Mesothelial cell of epicardium (in vitro differentiated cells): ENCODE results near the gene MEF2A. TPM values are rescaled to one million over a fixed set of nuclear protein-coding genes. Genes with fewer than 3 reads are reported as not detected.

Experiments used
- DNase-seq, 2 experiments: peaks; one replicate each; pipeline ENCODE4 v3.0.0; 2021; ENCODE audit warnings: low spot score in 2 of 2; ENCODE audit not compliant: unreplicated experiment in 2 of 2
- H3K27ac Mint-ChIP-seq: 2 replicates; pipeline ENCODE4 v1.8.0; 2021; ENCODE audit warnings: mixed read lengths
- H3K27me3 Mint-ChIP-seq: 2 replicates; pipeline ENCODE4 v1.8.0; 2021; ENCODE audit warnings: low read depth, mixed read lengths
- H3K36me3 Mint-ChIP-seq: 2 replicates; pipeline ENCODE4 v1.8.0; 2021; ENCODE audit warnings: mixed read lengths
- H3K4me1 Mint-ChIP-seq: 2 replicates; pipeline ENCODE4 v1.8.0; 2021; ENCODE audit warnings: mixed read lengths
- H3K4me3 Mint-ChIP-seq: 2 replicates; pipeline ENCODE4 v1.8.0; 2021; ENCODE audit warnings: mild to moderate bottlenecking, moderate library complexity, mixed read lengths
- H3K9me3 Mint-ChIP-seq: 2 replicates; pipeline ENCODE4 v1.8.0; 2021; ENCODE audit warnings: mixed read lengths
- total RNA-seq: library from RNA; stranded (reverse); gene quantifications from 3 replicates; pipeline ENCODE4 v1.2.1, GENCODE V29; 2021
- TF ChIP-seq, protein P1 (sequence below): fragments of 200-600 bp; sonication (generic); IDR thresholded peaks from one replicate; pipeline ENCODE4 v1.5.0; 2021; ENCODE audit warnings: antibody characterized with exemption; ENCODE audit not compliant: unreplicated experiment

MEF2A gene
- total RNA-seq, 1 donor from 2014 or later, result 39.1 TPM

DNA sequence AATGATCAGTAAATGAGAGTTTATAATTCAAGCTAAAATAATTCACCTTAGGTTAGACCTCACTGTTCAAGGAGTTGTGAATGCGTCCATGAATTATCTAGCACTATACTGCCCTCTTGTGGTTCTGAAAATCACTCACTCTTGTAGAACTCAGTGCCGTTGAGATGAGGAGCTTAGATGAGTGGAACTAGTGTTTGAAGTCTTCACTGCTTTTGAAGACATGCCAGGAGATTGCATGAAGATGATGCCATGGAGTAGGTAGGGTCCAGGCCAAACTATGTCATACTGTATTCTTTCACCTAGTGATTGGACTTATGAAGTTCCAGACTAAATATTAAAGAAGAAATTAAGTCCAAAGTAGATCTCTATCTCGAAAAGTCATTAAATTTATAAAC lies 138.7 kb downstream of the MEF2A start:
- TF ChIP-seq, protein P1, sequence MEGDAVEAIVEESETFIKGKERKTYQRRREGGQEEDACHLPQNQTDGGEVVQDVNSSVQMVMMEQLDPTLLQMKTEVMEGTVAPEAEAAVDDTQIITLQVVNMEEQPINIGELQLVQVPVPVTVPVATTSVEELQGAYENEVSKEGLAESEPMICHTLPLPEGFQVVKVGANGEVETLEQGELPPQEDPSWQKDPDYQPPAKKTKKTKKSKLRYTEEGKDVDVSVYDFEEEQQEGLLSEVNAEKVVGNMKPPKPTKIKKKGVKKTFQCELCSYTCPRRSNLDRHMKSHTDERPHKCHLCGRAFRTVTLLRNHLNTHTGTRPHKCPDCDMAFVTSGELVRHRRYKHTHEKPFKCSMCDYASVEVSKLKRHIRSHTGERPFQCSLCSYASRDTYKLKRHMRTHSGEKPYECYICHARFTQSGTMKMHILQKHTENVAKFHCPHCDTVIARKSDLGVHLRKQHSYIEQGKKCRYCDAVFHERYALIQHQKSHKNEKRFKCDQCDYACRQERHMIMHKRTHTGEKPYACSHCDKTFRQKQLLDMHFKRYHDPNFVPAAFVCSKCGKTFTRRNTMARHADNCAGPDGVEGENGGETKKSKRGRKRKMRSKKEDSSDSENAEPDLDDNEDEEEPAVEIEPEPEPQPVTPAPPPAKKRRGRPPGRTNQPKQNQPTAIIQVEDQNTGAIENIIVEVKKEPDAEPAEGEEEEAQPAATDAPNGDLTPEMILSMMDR, result peak; percentile 78
- H3K36me3 Mint-ChIP-seq, result peaks cover 5% of the 10 kb centered on the region
- H3K27me3 Mint-ChIP-seq, result no peaks in the 10 kb centered on the region
- peak overlapping the region; percentile 92 for H3K27ac Mint-ChIP-seq
- H3K4me1 Mint-ChIP-seq, result peaks cover 16% of the 10 kb centered on the region
- no peak for DNase-seq
- H3K9me3 Mint-ChIP-seq, result no peaks in the 10 kb centered on the region
- H3K4me3 Mint-ChIP-seq, result no peak overlapping the region

DNA sequence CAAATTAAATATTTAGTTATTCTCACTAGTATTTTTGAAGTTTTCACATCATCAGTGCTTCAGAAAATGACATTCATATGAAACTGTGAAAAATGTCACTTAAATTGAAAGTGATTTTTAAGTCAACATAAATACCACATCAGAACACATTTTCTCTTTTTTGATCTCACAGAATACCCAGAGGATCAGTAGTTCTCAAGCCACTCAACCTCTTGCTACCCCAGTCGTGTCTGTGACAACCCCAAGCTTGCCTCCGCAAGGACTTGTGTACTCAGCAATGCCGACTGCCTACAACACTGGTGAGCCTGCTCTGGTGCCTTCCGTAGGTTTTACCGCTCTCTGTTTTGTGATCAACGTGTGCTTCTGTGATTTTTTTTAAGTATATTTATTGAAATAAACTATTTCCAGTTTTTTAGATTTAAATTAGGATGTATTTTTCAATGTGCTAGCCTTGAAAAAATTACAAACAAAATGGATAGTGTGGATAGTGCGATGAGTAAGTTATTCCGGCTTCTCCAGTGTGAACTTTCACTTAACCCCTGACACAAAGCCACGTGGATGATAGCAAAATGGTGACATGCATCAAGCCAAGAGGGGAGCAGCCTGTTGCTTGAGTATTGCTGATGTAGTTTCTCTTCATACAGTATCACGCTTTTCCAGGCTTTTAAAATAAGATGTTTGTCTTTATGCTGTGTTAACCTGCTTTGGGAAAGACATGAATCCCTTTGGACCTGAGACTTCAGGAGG lies 140.9 kb downstream of the MEF2A start:
- DNase-seq, result no peak
- no peaks in the 10 kb centered on the region for H3K27me3 Mint-ChIP-seq
- H3K4me3 Mint-ChIP-seq, result no peak overlapping the region
- H3K9me3 Mint-ChIP-seq, result no peaks in the 10 kb centered on the region
- TF ChIP-seq, protein P1, result no peak
- H3K27ac Mint-ChIP-seq, result no peak overlapping the region
- H3K4me1 Mint-ChIP-seq, result peaks cover 16% of the 10 kb centered on the region
- peaks cover 11% of the 10 kb centered on the region for H3K36me3 Mint-ChIP-seq

DNA sequence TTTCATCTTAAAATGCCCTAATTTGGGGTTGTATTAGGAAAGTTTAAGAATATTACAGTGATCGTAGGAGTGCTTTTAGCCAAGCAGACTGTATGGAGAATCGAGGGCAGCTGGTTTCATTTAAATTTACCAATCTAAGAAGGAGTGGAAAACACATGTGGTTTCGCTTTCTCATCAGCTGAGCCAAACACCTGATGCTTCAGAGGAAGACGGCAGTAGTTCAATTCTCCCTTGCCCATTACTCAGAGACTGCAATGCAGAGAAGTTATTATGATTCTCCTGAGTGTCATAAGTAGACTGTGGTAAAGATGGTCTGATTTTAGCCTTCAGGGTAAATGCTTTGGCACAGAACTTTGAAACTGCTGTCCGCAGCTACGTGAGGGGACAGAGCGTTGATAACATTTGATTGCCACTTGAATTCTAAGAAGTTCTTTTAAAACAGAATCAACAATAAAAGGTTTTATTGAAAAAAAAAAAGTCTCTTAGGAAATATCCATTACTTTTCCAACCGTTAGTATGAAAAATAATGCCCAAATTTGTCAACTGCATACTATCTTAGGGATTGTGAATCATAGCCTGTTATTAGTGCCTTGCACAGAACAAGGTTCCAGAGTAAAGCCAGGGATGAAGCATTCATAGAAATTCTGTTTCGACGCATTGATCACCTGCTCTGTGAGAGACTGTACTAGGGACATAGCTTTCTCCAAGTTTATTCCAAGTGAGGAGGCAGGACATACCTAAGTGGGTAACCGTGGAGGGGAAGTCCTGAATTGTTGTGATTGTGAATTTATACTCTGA lies 141.9 kb downstream of the MEF2A start:
- H3K4me3 Mint-ChIP-seq, result no peak overlapping the region

DNA sequence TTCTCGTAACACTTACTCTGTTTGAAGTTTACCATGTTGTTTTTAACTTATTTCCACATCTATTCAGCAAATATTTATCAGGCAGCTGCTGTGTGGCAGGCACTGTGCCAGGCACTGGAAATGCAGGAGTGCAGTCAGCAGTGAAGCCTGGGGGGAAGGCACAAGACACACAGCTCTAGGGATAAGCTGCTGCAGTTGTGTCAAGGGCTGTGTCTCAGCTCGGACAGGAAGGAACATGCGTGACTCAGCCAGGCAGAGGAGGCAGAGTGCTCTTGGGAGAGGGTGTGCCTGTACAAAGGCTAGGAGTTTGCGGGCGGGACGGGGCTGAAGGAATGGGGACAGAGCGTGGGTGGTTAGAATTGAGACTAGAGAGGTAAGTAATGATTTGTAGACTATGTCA lies 142.8 kb downstream of the MEF2A start:
- Mint-ChIP-seq H3K27me3 (no peaks in the 10 kb centered on the region), H3K36me3 (peaks cover 19% of the 10 kb centered on the region), H3K4me3 (no peak overlapping the region), H3K4me1 (peaks cover 8% of the 10 kb centered on the region), H3K27ac (no peak overlapping the region), H3K9me3 (no peaks in the 10 kb centered on the region)
- TF ChIP-seq, protein P1, result no peak
- no peak for DNase-seq

More for the DNA sequence above, 141.9 kb downstream of the MEF2A start:
- Mint-ChIP-seq H3K36me3 (peaks cover 16% of the 10 kb centered on the region), H3K27ac (no peak overlapping the region), H3K27me3 (no peaks in the 10 kb centered on the region), H3K4me1 (peaks cover 15% of the 10 kb centered on the region), H3K9me3 (no peaks in the 10 kb centered on the region)
- TF ChIP-seq, protein P1, result no peak
- no peak for DNase-seq

DNA sequence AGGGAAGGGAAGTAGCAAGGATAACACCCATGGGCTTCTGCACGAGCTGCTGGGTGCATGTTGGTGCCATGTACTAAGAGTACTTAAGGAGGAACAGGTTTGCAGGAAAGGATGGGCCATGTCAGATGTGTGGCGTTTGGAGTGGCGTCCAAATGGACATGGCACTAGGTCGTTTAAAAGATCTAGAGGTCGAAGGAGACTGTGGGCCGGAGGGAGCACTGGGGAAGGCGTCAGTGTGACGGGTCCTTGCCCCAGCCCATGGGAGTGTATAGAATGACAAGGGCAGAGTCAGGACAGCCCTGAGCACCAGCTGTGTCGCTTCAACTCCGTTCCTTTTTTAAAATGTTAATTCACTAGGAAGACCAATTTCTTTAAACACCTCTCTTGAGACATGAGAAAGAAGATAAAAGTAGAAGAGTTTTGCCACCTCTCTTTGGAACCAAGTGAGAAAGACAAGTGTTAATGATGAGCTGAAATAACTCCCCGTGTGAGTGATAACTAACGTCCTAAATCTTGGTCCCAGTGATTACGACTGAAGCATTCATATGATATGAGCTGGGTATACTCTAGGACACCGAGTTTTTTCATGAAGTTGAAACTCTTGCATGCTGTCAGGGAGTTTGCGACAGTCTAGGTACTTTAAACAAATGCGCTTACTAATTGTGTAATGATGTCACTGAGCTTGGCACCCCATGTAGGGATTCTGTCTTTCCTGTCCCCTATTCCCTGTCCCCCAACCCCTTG lies 143.6 kb downstream of the MEF2A start:
- TF ChIP-seq, protein P1, result no peak
- Mint-ChIP-seq H3K36me3 (peaks cover 19% of the 10 kb centered on the region), H3K27ac (no peak overlapping the region), H3K4me3 (no peak overlapping the region), H3K4me1 (no peaks in the 10 kb centered on the region), H3K27me3 (no peaks in the 10 kb centered on the region), H3K9me3 (no peaks in the 10 kb centered on the region)
- no peak for DNase-seq
